ENCODE measurements around the gene GLRX.

GRCh38 chr5:95846554-95847260 lies 24.2 kb upstream of the GLRX start:
- TF ChIP-seq, protein P1, sequence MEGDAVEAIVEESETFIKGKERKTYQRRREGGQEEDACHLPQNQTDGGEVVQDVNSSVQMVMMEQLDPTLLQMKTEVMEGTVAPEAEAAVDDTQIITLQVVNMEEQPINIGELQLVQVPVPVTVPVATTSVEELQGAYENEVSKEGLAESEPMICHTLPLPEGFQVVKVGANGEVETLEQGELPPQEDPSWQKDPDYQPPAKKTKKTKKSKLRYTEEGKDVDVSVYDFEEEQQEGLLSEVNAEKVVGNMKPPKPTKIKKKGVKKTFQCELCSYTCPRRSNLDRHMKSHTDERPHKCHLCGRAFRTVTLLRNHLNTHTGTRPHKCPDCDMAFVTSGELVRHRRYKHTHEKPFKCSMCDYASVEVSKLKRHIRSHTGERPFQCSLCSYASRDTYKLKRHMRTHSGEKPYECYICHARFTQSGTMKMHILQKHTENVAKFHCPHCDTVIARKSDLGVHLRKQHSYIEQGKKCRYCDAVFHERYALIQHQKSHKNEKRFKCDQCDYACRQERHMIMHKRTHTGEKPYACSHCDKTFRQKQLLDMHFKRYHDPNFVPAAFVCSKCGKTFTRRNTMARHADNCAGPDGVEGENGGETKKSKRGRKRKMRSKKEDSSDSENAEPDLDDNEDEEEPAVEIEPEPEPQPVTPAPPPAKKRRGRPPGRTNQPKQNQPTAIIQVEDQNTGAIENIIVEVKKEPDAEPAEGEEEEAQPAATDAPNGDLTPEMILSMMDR (IDR thresholded peaks at IDR 0.05), result peak; percentile 90 to 91
- no peak for TF ChIP-seq POLR2AphosphoS5 (IDR thresholded peaks at IDR 0.05)

All from suprapubic skin (tissue), 3 donors.